Body of pancreas (tissue), 4 donors: ENCODE data around the gene CD48. TPM values are rescaled to one million over a fixed set of nuclear protein-coding genes. Genes with fewer than 3 reads are reported as not detected.

Experiments
- ATAC-seq: fragments of 150-250 bp; one replicate; pipeline ENCODE4 v1.9.1; 2016
- DNase-seq, 4 donors: peaks; one replicate each; pipeline ENCODE4 v3.0.0-alpha.2; 2019
- H3K27ac ChIP-seq, 4 donors: fragments of 200-600 bp; sonication (generic); 1 replicate in 3 of 4; 2 replicates in 1 of 4; pipeline versions ENCODE4 v1.5.1 to v1.6.1; 2016 to 2019; ENCODE audit warnings: mild to moderate bottlenecking in 1 of 4, mixed read lengths in 1 of 4, moderate library complexity in 1 of 4
- H3K27me3 ChIP-seq, 2 donors: fragments of 200-600 bp; sonication (generic); one replicate each; pipeline ENCODE4 v1.6.0; 2016; ENCODE audit warnings: mild to moderate bottlenecking in 1 of 2
- H3K36me3 ChIP-seq, 2 donors: fragments of 200-600 bp; sonication (generic); replicated peaks in 1 of 2; 2 replicates each; pipeline ENCODE4 v1.5.1; 2016; ENCODE audit warnings: low read depth in 2 of 2; ENCODE audit not compliant: insufficient read depth in 1 of 2
- H3K4me1 ChIP-seq: fragments of 200-600 bp; sonication (generic); one replicate; pipeline ENCODE4 v1.6.0; 2016
- H3K4me3 ChIP-seq, 2 donors: fragments of 200-600 bp; sonication (generic); 1 replicate in 1 of 2; 2 replicates in 1 of 2; pipeline ENCODE4 v1.5.1; 2016 to 2019
- H3K9me3 ChIP-seq, 3 donors: fragments of 200-600 bp; sonication (generic); 1 replicate in 2 of 3; 2 replicates in 1 of 3; pipeline ENCODE4 v1.5.1; 2016
- POLR2A ChIP-seq, 3 donors: fragments of 450-650 bp; IDR thresholded peaks; one replicate each; pipeline ENCODE4 v1.6.1; 2016; ENCODE audit warnings: antibody characterized with exemption in 3 of 3, mild to moderate bottlenecking in 2 of 3
- WGBS, 2 donors: methylation state at CpG; one replicate each; pipeline ENCODE4 v1.1.5; 2017; 5-methylcytosine and 5-hydroxymethylcytosine counted together
- intact Hi-C: fragments of 100-400 bp; cut with DNase I; formaldehyde crosslinking; loops from one replicate; pipeline ENCODE4 v1.15.1; 2023
- total RNA-seq, 2 donors: library from RNA; depleted of rRNA; stranded (reverse); fragments of >200 nt; gene quantifications; one replicate each; pipeline ENCODE4 v1.1.0, GENCODE V29; 2016
- TF ChIP-seq, protein P1 (sequence below), 7 experiments: fragments of 450-650 bp in 4 of 7; fragments of 200-600 bp in 3 of 7; sonication (generic) in 3 of 7; IDR thresholded peaks; one replicate each; pipeline ENCODE4 v1.5.1; 2016 to 2019; ENCODE audit warnings: antibody characterized with exemption in 7 of 7

The CD48 gene
- total RNA-seq, 2 donors from 2014 or later = 2.3 to 5.7 TPM

DNA sequence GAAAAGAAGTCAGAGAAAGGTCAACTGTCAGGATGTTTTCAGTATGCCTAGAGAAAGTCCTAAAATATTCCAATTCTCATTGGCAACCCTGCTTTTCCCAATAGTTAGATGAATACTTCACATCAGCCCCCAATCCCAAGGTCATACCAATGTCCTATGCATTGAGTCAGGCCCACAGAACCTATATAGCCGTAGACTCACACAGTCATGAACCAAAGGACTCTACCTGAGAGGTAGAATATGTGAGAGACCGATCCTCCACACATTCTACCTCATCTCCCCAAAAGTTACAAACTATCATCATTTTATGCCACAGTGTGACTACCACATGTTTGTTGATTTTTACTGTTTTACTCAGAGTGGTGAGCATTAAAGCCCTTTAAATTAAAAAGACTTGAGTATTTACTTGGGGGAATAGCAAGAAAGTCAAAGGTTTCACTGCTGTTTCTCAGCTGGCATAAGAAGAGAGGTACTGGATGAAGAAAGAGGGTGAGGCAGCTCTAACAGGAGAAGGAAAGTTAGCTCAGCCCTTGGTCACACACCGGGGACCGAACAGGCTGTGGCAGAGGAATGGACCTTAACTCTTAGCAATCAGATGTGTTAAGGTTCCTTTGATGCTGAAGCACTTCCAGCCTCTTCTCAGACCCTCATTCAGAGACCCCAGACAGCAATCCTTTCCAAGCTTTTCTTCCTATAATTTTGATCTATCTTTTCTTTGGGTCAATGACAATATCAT lies 937 bp downstream of the CD48 start:
- H3K27ac ChIP-seq = no peak overlapping the region
- no peak overlapping the region for H3K4me3 ChIP-seq
- 71 to 75% methylated on average over 4 of the region's 4 CpGs for WGBS, 2 donors
- H3K9me3 ChIP-seq = no peaks in the 10 kb centered on the region
- no peaks in the 10 kb centered on the region for H3K27me3 ChIP-seq
- intact Hi-C loops = no loop called here
- H3K4me1 ChIP-seq = no peaks in the 10 kb centered on the region
- DNase-seq = no peak
- no peak for ATAC-seq
- H3K36me3 ChIP-seq = no peaks in the 10 kb centered on the region
- TF ChIP-seq, protein P1, sequence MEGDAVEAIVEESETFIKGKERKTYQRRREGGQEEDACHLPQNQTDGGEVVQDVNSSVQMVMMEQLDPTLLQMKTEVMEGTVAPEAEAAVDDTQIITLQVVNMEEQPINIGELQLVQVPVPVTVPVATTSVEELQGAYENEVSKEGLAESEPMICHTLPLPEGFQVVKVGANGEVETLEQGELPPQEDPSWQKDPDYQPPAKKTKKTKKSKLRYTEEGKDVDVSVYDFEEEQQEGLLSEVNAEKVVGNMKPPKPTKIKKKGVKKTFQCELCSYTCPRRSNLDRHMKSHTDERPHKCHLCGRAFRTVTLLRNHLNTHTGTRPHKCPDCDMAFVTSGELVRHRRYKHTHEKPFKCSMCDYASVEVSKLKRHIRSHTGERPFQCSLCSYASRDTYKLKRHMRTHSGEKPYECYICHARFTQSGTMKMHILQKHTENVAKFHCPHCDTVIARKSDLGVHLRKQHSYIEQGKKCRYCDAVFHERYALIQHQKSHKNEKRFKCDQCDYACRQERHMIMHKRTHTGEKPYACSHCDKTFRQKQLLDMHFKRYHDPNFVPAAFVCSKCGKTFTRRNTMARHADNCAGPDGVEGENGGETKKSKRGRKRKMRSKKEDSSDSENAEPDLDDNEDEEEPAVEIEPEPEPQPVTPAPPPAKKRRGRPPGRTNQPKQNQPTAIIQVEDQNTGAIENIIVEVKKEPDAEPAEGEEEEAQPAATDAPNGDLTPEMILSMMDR (IDR thresholded peaks at IDR 0.05) = no peak
- TF ChIP-seq POLR2A (IDR thresholded peaks at IDR 0.05) = no peak

DNA sequence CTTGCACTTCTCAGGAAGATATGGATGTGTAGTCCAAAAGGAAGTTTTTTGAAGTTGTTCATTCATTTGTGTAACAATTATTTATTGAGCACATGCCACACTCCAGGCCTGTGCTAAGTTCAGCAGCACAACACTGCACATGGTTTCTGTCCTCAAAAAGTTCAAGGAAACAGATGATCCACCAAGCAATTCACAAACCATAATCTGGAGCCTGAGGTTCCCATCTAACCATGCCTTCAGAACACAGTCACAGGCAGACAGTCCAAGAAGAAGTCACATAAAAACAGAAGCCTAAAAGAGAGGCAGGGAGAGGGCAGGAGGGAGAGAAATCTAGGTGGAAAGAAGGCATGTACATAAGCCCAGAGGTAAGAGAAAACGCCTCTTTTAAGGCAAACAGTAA lies 1.9 kb downstream of the CD48 start:
- WGBS, 2 donors = 40 to 47% methylated on average over 1 of the region's 1 CpG
- intact Hi-C loops = no loop called here
- no peak for TF ChIP-seq POLR2A (IDR thresholded peaks at IDR 0.05)
- TF ChIP-seq, protein P1 (IDR thresholded peaks at IDR 0.05) = no peak
- Histone ChIP-seq H3K9me3 (no peaks in the 10 kb centered on the region), H3K27me3 (no peaks in the 10 kb centered on the region), H3K4me1 (no peaks in the 10 kb centered on the region), H3K27ac (no peak overlapping the region), H3K36me3 (no peaks in the 10 kb centered on the region), H3K4me3 (no peak overlapping the region)
- no peak for DNase-seq
- no peak for ATAC-seq

DNA sequence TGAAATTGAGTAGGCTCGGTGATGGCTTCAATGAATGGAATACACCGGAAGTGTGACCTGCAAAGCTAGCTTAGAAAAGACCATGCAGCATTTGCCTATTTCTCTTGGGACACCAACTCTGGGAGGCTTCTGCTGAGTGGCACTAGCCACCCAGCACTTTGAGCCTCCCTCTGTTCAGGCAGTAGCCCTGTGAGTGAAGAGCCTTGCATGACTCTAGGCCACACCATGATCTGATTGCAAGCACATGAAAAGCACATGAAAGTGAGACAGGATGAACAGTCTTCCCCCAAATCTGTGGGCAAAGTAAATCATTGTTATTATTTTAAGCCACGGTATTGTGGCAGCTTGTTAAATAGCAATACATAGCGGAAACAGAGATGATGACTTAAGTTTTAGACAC lies 2.8 kb downstream of the CD48 start:
- no peak for TF ChIP-seq POLR2A (IDR thresholded peaks at IDR 0.05)
- H3K27ac ChIP-seq = peak overlapping the region in 1 of 4 donors; percentile 68
- H3K9me3 ChIP-seq = no peaks in the 10 kb centered on the region
- 70 to 86% methylated on average over 4 of the region's 4 CpGs for WGBS, 2 donors
- H3K27me3 ChIP-seq = no peaks in the 10 kb centered on the region
- H3K4me1 ChIP-seq = no peaks in the 10 kb centered on the region
- H3K4me3 ChIP-seq = no peak overlapping the region
- ATAC-seq (no peak), DNase-seq (no peak)
- no peaks in the 10 kb centered on the region for H3K36me3 ChIP-seq
- intact Hi-C loops = no loop called here

DNA sequence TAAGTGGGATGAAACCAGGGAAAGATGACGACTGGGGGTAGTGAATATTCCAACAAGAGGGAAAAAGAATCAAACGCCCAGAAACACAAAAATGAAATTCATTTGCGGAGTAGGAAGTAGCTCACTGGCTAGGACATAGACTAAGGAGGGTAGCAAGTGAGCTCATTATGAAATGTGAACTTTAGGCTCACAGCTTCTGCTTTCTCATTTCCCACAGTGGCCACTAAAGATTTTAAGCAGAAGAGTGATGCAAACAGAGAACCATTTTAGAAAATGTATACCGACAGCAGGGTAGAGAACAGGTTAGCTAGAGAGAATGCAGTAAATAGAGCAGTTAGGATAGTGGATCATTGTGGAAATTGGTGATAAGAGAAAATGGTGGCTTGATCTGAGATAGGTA lies 3.5 kb downstream of the CD48 start:
- no peaks in the 10 kb centered on the region for H3K27me3 ChIP-seq
- no peak overlapping the region for H3K4me3 ChIP-seq
- no peak for ATAC-seq

DNA sequence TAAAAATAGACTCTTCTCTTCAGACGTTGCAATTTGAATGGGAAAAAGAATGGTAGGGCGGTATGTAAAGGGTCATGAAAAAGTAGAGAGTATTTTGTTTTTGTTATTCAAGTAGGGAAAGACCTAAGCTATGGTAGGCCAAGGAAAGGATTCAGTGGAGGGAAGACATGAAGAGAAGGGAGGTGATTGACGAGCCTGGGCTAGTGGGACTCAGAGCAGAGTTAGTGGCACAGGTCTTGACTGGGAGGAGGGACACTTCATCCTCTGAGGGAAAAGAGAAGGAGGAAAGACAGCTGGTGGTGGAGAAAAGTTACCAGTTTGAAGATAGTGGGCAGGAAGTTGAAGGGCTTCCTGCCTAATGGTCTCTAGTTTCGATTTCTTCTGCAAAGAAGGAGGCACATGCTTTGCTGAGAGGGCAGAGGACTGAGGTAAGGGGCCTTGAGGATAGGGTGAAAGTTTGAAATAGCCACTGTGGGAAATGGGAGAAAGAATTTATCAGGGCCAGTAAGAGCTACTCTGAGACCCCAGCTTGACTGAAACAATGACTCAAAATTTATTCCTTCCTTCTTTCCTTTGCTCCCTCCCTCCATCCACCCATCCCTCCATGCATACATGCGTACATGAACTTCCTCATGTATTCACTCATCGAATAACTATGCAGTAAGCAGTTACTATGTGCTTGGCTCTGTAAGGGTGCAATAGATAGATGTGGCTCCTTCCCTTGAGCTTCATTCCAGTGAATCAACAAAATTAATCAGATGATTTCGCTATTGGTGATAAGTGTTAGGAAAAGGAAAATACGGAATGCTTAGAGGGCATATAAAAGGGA lies 4.2 kb downstream of the CD48 start:
- WGBS, 2 donors = 53 to 73% methylated on average over 8 of the region's 8 CpGs
- intact Hi-C loops = no loop called here
- no peaks in the 10 kb centered on the region for H3K9me3 ChIP-seq
- H3K4me1 ChIP-seq = no peaks in the 10 kb centered on the region
- ATAC-seq (no peak), DNase-seq (no peak)
- no peak overlapping the region for H3K4me3 ChIP-seq
- TF ChIP-seq POLR2A (IDR thresholded peaks at IDR 0.05) = no peak
- TF ChIP-seq, protein P1 (IDR thresholded peaks at IDR 0.05) = no peak
- no peaks in the 10 kb centered on the region for H3K36me3 ChIP-seq
- peak overlapping the region in 1 of 4 donors; percentile 68 for H3K27ac ChIP-seq
- H3K27me3 ChIP-seq = no peaks in the 10 kb centered on the region

More for the DNA sequence above, 3.5 kb downstream of the CD48 start:
- Histone ChIP-seq H3K4me1 (no peaks in the 10 kb centered on the region), H3K9me3 (no peaks in the 10 kb centered on the region), H3K36me3 (no peaks in the 10 kb centered on the region), H3K27ac (peak overlapping the region in 1 of 4 donors; percentile 68)
- no peak for DNase-seq
- intact Hi-C loops = no loop called here
- no peak for TF ChIP-seq POLR2A (IDR thresholded peaks at IDR 0.05)
- 61 to 65% methylated on average over 4 of the region's 4 CpGs for WGBS, 2 donors
